Measurements from ENCODE around the gene PTPN23. TPM values are rescaled to one million over a fixed set of nuclear protein-coding genes. Genes with fewer than 3 reads are reported as not detected.

The PTPN23 gene
- total and polyA plus RNA-seq, 10 of the 15 experiments (the other 5 are each of a cell fraction or from before 2014, with no cell fraction given), result 0.44 to 28.6 (median 4.4) TPM

- in situ Hi-C loops (cut with MboI), result no loop called here
- ChIA-PET POLR2A (no interaction called here), CTCF (interaction anchor here (0.5 to 2.3 kb wide), 3 partner anchors 9 to 566 kb away, joined by 3 to 7 read pairs (median 4); no protein-coding TSS in a partner anchor), RAD21 (ENCODE audit: unreplicated experiment) (no interaction called here), SMC1A (ENCODE audit: uncharacterized antibody, unreplicated experiment) (interaction anchor here (0.5 kb wide), 1 partner anchor 831 kb away, joined by 4 read pairs; no protein-coding TSS in a partner anchor)
- Histone ChIP-seq H3K9me3 (replicated peaks; ENCODE audit: control insufficient read depth, insufficient read depth, low read length) (no peaks in the 10 kb centered on the region), H3K4me1 (ENCODE audit: control insufficient read depth, insufficient read depth, low read length) (no peaks in the 10 kb centered on the region), H3K9ac (ENCODE audit: control insufficient read depth, insufficient read depth, low read length) (no peak overlapping the region), H3K36me3 (ENCODE audit: control insufficient read depth in 2 of 2, insufficient read depth in 2 of 2, low read length in 1 of 2) (peaks cover 17 to 58% of the 10 kb centered on the region in 2 experiments), H3K79me2 (ENCODE audit: control insufficient read depth, insufficient read depth, low read length) (no peaks in the 10 kb centered on the region), H3K27me3 (replicated peaks in 1 of 2; ENCODE audit: control insufficient read depth in 2 of 2, insufficient read depth in 2 of 2, low read length in 1 of 2) (no peaks in the 10 kb centered on the region), H3K4me3 (no peak overlapping the region), H3K27ac (ENCODE audit: control insufficient read depth, insufficient read depth) (no peak overlapping the region), H4K20me1 (ENCODE audit: control insufficient read depth, insufficient read depth) (no peaks in the 10 kb centered on the region), H2AFZ (ENCODE audit: control insufficient read depth, low read depth, low read length) (no peak overlapping the region), H3K4me2 (ENCODE audit: control insufficient read depth, insufficient read depth) (no peak overlapping the region)
- no peak for ATAC-seq
- 95% methylated on average over 10 of the region's 12 CpGs for WGBS (ENCODE audit: insufficient coverage, insufficient replicate concordance, low lambda C conversion rate, missing lambda C conversion rate)
- DNase-seq (ENCODE audit: low read depth, low spot score), result no peak
- no peak for FAIRE-seq
- intact Hi-C loops (cut with micrococcal nuclease; ENCODE audit: unreplicated experiment), result no loop called here
- no peak for TF ChIP-seq ZNF207 (IDR thresholded peaks at IDR 0.05; ENCODE audit: borderline replicate concordance)
- TF ChIP-seq NR2F1 (conservative IDR thresholded peaks at IDR 0.05), result no peak
- TF ChIP-seq PKNOX1 (IDR thresholded peaks at IDR 0.05), result no peak
- no peak for TF ChIP-seq LARP7 (IDR thresholded peaks at IDR 0.05)
- no peak for TF ChIP-seq IKZF1 (conservative IDR thresholded peaks at IDR 0.05)
- TF ChIP-seq, protein P1, sequence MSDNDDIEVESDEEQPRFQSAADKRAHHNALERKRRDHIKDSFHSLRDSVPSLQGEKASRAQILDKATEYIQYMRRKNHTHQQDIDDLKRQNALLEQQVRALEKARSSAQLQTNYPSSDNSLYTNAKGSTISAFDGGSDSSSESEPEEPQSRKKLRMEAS (IDR thresholded peaks at IDR 0.05; ENCODE audit: low read depth, low read length), result no peak
- TF ChIP-seq DPF2 (IDR thresholded peaks at IDR 0.05), result no peak
- TF ChIP-seq SMARCA5 (IDR thresholded peaks at IDR 0.05), result no peak
- no peak for TF ChIP-seq SKIL (IDR thresholded peaks at IDR 0.05; ENCODE audit: low read depth, poor library complexity, severe bottlenecking)
- TF ChIP-seq POLR2A (IDR thresholded peaks at IDR 0.05; ENCODE audit: low read depth, low read length), result no peak
- TF ChIP-seq POLR2AphosphoS5 (IDR thresholded peaks at IDR 0.05; ENCODE audit: low read length), result no peak
- no peak for TF ChIP-seq BRCA1 (IDR thresholded peaks at IDR 0.05; ENCODE audit: low read depth, low read length)
- TF ChIP-seq BACH1 (IDR thresholded peaks at IDR 0.05; ENCODE audit: borderline replicate concordance), result no peak
- BruUV-seq (replicated peaks), result no TSS peak
These were observed 32.2 kb downstream of the PTPN23 start for GRCh38 chr3:47412842-47413520.
